Measurements from ENCODE around the gene PRR23E.

GRCh38 chr3:127156338-127157050 lies 36.4 kb upstream of the PRR23E start:
- no peak for TF ChIP-seq CTCF (conservative IDR thresholded peaks at IDR 0.05; ENCODE audit: low read length)
- TF ChIP-seq EZH2phosphoT487 (IDR thresholded peaks at IDR 0.05; ENCODE audit: borderline replicate concordance, low read depth, low read length): no peak
